HepG2 (cell line): Measurements from ENCODE around the gene HOXA7. TPM values are rescaled to one million over a fixed set of nuclear protein-coding genes. Genes with fewer than 3 reads are reported as not detected.

Experiments used
- ATAC-seq: fragments of 200-7000 bp; cut with Tn5 transposase; 3 replicates; pipeline ENCODE4 v1.9.1; 2020; ENCODE audit warnings: mild to moderate bottlenecking, moderate library complexity
- BruUV-seq: library from RNA; stranded (reverse); fragments of 400-500 nt; replicated peaks from 2 replicates; lab custom pipeline; 2021; lab: Mats Ljungman, UMichigan
- CTCF ChIA-PET: fragments of 300-600 bp; formaldehyde crosslinking; extraction: SDS; loops from one replicate; lab custom pipeline; 2021; ENCODE audit warnings: low total read pairs, inconsistent platforms, low intra/inter-chr PET ratio; lab: Yijun Ruan, JAX
- POLR2A ChIA-PET: fragments of 350-600 bp; sonication (Branson Sonifier 250); formaldehyde crosslinking; loops from one replicate; lab custom pipeline; 2020; ENCODE audit warnings: antibody characterized with exemption, inconsistent platforms; lab: Yijun Ruan, JAX
- DNase-seq: peaks from one replicate; pipeline ENCODE4 v3.0.0-alpha.2; 2015; ENCODE audit warnings: low spot score
- FAIRE-seq: peaks from 3 replicates; lab custom pipeline; 2011; peaks lifted over from hg19 to GRCh38; lab: Jason Lieb, UNC
- H2AFZ ChIP-seq: one replicate; pipeline ENCODE4 v1.6.1; 2011; ENCODE audit warnings: low read length, inconsistent platforms
- H3K27ac ChIP-seq: fragments of 300-600 bp; 3 replicates; pipeline ENCODE4 v1.8.0; 2011; ENCODE audit warnings: mixed run types, mild to moderate bottlenecking, mixed read lengths, low read length, inconsistent platforms; ENCODE audit not compliant: insufficient read depth; ENCODE audit errors: extremely low read length
- H3K27me3 ChIP-seq, 2 experiments: fragments of 200-600 bp in 1 of 2; 2 replicates in 1 of 2; 3 replicates in 1 of 2; pipeline versions ENCODE4 v1.6.0 to v1.8.0; 2011; ENCODE audit warnings: low read length in 2 of 2, mild to moderate bottlenecking in 2 of 2, moderate library complexity in 2 of 2, inconsistent platforms in 1 of 2; ENCODE audit not compliant: insufficient read depth in 2 of 2, control insufficient read depth in 1 of 2
- H3K36me3 ChIP-seq, 2 experiments: fragments of 200-600 bp in 1 of 2; replicated peaks in 1 of 2; 2 replicates in 1 of 2; 3 replicates in 1 of 2; pipeline versions ENCODE4 v1.5.1 to v1.8.0; 2011; ENCODE audit warnings: low read length in 2 of 2, inconsistent platforms in 1 of 2; ENCODE audit not compliant: insufficient read depth in 2 of 2, control insufficient read depth in 1 of 2
- H3K4me1 ChIP-seq: 2 replicates; pipeline ENCODE4 v1.5.1; 2012; ENCODE audit warnings: low read length, inconsistent platforms; ENCODE audit not compliant: insufficient read depth
- H3K4me2 ChIP-seq: 2 replicates; pipeline ENCODE4 v1.6.0; 2011; ENCODE audit warnings: low read depth, low read length, inconsistent platforms
- H3K4me3 ChIP-seq, 3 experiments: fragments of 200-600 bp in 1 of 3; sonication (generic), shearing (Covaris generic) in 1 of 3; replicated peaks in 1 of 3; 2 replicates each; pipeline ENCODE4 v1.5.1; 2011 to 2016; ENCODE audit warnings: low read length in 3 of 3, inconsistent platforms in 2 of 3, low read depth in 2 of 3, mild to moderate bottlenecking in 2 of 3, control low read depth in 1 of 3, mixed read lengths in 1 of 3; ENCODE audit not compliant: insufficient read depth in 1 of 3
- H3K79me2 ChIP-seq: one replicate; pipeline ENCODE4 v1.6.1; 2011; ENCODE audit warnings: low read length, inconsistent platforms; ENCODE audit not compliant: insufficient read depth
- H3K9ac ChIP-seq: 2 replicates; pipeline ENCODE4 v1.6.0; 2011; ENCODE audit warnings: mild to moderate bottlenecking, low read depth, low read length, inconsistent platforms; ENCODE audit not compliant: insufficient read depth
- H3K9me3 ChIP-seq: 2 replicates; pipeline ENCODE4 v1.5.1; 2012; ENCODE audit warnings: mild to moderate bottlenecking, low read length
- H4K20me1 ChIP-seq: 2 replicates; pipeline ENCODE4 v1.6.0; 2011; ENCODE audit warnings: inconsistent platforms, mild to moderate bottlenecking, low read length, moderate library complexity; ENCODE audit not compliant: insufficient read depth
- MIER2 ChIP-seq: IDR thresholded peaks from 2 replicates; pipeline ENCODE4 v1.6.1; 2016; ENCODE audit warnings: missing biosample characterization, missing genetic modification reagents
- MYPOP ChIP-seq: sonication (generic); formaldehyde crosslinking; IDR thresholded peaks from 2 replicates; pipeline ENCODE4 v1.8.1; 2023; ENCODE audit warnings: mild to moderate bottlenecking, moderate library complexity, missing genetic modification reagents
- NONO ChIP-seq, 2 experiments: fragments of 450-650 bp in 1 of 2; sonication (generic) in 1 of 2; formaldehyde crosslinking in 1 of 2; IDR thresholded peaks in 1 of 2; conservative IDR thresholded peaks in 1 of 2; 2 replicates each; pipeline versions ENCODE4 v1.6.1 to v1.8.0; 2017 to 2022; ENCODE audit warnings: mild to moderate bottlenecking in 1 of 2, missing genetic modification reagents in 1 of 2, moderate library complexity in 1 of 2
- ZBTB10 ChIP-seq: sonication (generic); formaldehyde crosslinking; IDR thresholded peaks from 2 replicates; pipeline ENCODE4 v1.4.0; 2020; ENCODE audit warnings: missing genetic modification reagents, borderline replicate concordance
- ZBTB46 ChIP-seq: sonication (generic); formaldehyde crosslinking; IDR thresholded peaks from 2 replicates; pipeline ENCODE4 v1.4.0; 2020; ENCODE audit warnings: mild to moderate bottlenecking, missing genetic modification reagents, borderline replicate concordance
- ZNF235 ChIP-seq: sonication (generic); formaldehyde crosslinking; IDR thresholded peaks from 2 replicates; pipeline ENCODE4 v1.8.1; 2023; ENCODE audit warnings: mild to moderate bottlenecking, missing genetic modification reagents, borderline replicate concordance
- ZNF678 ChIP-seq: sonication (generic); formaldehyde crosslinking; IDR thresholded peaks from 2 replicates; pipeline ENCODE4 v1.4.0; 2020; ENCODE audit warnings: mild to moderate bottlenecking, missing genetic modification reagents
- ZNF709 ChIP-seq: sonication (generic); formaldehyde crosslinking; IDR thresholded peaks from 2 replicates; pipeline ENCODE4 v1.5.0; 2020; ENCODE audit warnings: mild to moderate bottlenecking, missing genetic modification reagents
- WGBS: methylation state at CpG from one replicate; pipeline ENCODE4 v1.1.6; 2017; ENCODE audit warnings: low lambda C conversion rate; 5-methylcytosine and 5-hydroxymethylcytosine counted together
- in situ Hi-C: cut with HindIII; loops from 2 replicates; pipeline ENCODE4 v1.10.0; 2017; ENCODE audit warnings: low pct_unique_long_range_greater_than_20kb; ENCODE audit not compliant: extremely low pct_ligation_motif_present
- intact Hi-C: fragments of 100-400 bp; cut with micrococcal nuclease; formaldehyde crosslinking; loops from one replicate; pipeline ENCODE4 v1.10.0; 2022; ENCODE audit not compliant: unreplicated experiment
- polyA plus RNA-seq, 8 experiments: library from polyadenylated mRNA; depleted of rRNA in 3 of 8; stranded (reverse) in 7 of 8; unstranded in 1 of 8; fragments of >200 nt; fragmentation: Illumina TruSeq in 4 of 8; extraction: Trizol in 4 of 8; gene quantifications; 2 replicates each; pipeline versions ENCODE4 v1.2.1 to v1.2.3, GENCODE V29; 2011 to 2016; ENCODE audit warnings: low read depth in 4 of 8, missing spikeins in 1 of 8, mixed read lengths in 1 of 8; ENCODE audit not compliant: insufficient read depth in 1 of 8
- total RNA-seq, 5 experiments: library from RNA; depleted of rRNA; stranded (reverse); fragments of >200 nt; fragmentation: Illumina TruSeq; extraction: Trizol; gene quantifications; 2 replicates each; pipeline ENCODE4 v1.2.3, GENCODE V29; 2016; ENCODE audit warnings: low read depth in 1 of 5

Gene HOXA7
- total and polyA plus RNA-seq, 2 of the 13 experiments (the other 11 are each of a cell fraction or from before 2014, with no cell fraction given): 0.05 TPM; not detected in 1

- POLR2A ChIA-PET: no interaction called here
- DNase-seq (no peak), FAIRE-seq (no peak), ATAC-seq (no peak)
- no peak overlapping the region for H3K4me3 ChIP-seq
- H3K9ac ChIP-seq: no peak overlapping the region
- in situ Hi-C loops (no loop called here), intact Hi-C loops (no loop called here)
- peaks cover 6% of the 10 kb centered on the region; the same call in 1 of the 2 replicates for H4K20me1 ChIP-seq
- CTCF ChIA-PET: no interaction called here
- H3K36me3 ChIP-seq: no peaks in the 10 kb centered on the region
- BruUV-seq: no TSS peak
- H3K4me1 ChIP-seq: peaks cover 38% of the 10 kb centered on the region
- H3K79me2 ChIP-seq: no peaks in the 10 kb centered on the region
- peaks cover 27 to 90% of the 10 kb centered on the region in 2 experiments for H3K27me3 ChIP-seq
- H2AFZ ChIP-seq: no peak overlapping the region
- 20% methylated on average over 1 of the region's 4 CpGs for WGBS
- no peak for TF ChIP-seq ZBTB46 (CRISPR knock-in tag)
- no peak overlapping the region for H3K4me2 ChIP-seq
- H3K27ac ChIP-seq: no peak overlapping the region
- H3K9me3 ChIP-seq: no peaks in the 10 kb centered on the region
These were observed 25.4 kb upstream of the HOXA7 start for GRCh38 chr7:27181795-27182275.

GRCh38 chr7:27180431-27181420 is 24.3 kb upstream of the HOXA7 start:
- POLR2A ChIA-PET: no interaction called here

More at GRCh38 chr7:27180431-27181420, 24.3 kb upstream of the HOXA7 start:
- CTCF ChIA-PET: no interaction called here
- H3K79me2 ChIP-seq: no peaks in the 10 kb centered on the region
- peak overlapping the region in 2 of 3 experiments; percentile 40 to 62; a peak in 2 of 6 replicates for H3K4me3 ChIP-seq
- intact Hi-C loops (no loop called here), in situ Hi-C loops (no loop called here)
- no peak overlapping the region for H2AFZ ChIP-seq
- FAIRE-seq: no peak
- H3K9me3 ChIP-seq: no peaks in the 10 kb centered on the region
- peaks cover 23 to 88% of the 10 kb centered on the region in 2 experiments for H3K27me3 ChIP-seq
- no peak overlapping the region for H3K27ac ChIP-seq
- 66% methylated on average over 12 of the region's 12 CpGs for WGBS
- no peak for ATAC-seq
- H3K4me2 ChIP-seq: peak overlapping the region; percentile 83; the same call in 1 of the 2 replicates
- TF ChIP-seq ZNF678 (CRISPR knock-in tag): no peak
- TF ChIP-seq MIER2 (CRISPR knock-in tag): no peak
- TF ChIP-seq ZBTB10 (CRISPR knock-in tag): no peak
- no peak for TF ChIP-seq MYPOP (CRISPR knock-in tag)
- TF ChIP-seq NONO (IDR thresholded peaks at IDR 0.05): no peak
- no peak for TF ChIP-seq NONO (CRISPR knock-in tag; conservative IDR thresholded peaks at IDR 0.05)
- no peak for TF ChIP-seq ZNF709
- TF ChIP-seq ZNF235: no peak
- H3K4me1 ChIP-seq: peaks cover 38% of the 10 kb centered on the region
- peaks cover 6% of the 10 kb centered on the region; the same call in 1 of the 2 replicates for H4K20me1 ChIP-seq
- H3K9ac ChIP-seq: no peak overlapping the region
- H3K36me3 ChIP-seq: no peaks in the 10 kb centered on the region
- BruUV-seq: no TSS peak
- DNase-seq: no peak
